Measurements from ENCODE around the gene SOAT1.

SOAT1 gene

DNA sequence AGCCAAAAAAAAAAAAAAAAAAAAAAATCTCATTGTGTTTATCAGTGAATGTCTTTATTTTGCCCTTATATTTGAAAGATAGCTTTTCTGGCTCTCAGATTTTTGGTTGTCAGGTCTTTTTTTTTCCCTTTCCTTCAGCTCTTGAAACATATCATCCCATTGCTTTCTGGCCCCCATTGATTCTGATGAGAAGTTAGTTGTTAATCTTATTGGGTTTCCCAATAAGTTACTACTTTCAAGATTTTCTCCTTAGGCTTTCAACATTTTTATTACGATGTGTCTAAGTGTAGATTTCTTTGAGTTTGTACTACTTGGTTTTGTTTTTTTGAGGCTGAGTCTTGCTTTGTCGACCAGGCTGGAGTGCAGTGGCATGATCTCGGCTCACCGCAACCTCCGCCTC is 14.7 kb upstream of the SOAT1 start:
- H3K27me3 ChIP-seq (ENCODE audit: control insufficient read depth, insufficient read depth, low read length) = no peaks in the 10 kb centered on the region
- no peak overlapping the region for H3K4me3 ChIP-seq (ENCODE audit: low read depth, low read length)
- H3K4me1 ChIP-seq (ENCODE audit: control insufficient read depth, insufficient read depth, low read length) = no peaks in the 10 kb centered on the region
- no peak overlapping the region for H3K27ac ChIP-seq (ENCODE audit: low read depth, low read length)
- 0 out of 2 replicates have a peak, but pooled peaks cover 4% of the 10 kb centered on the region for H3K9me3 ChIP-seq (ENCODE audit: control insufficient read depth, insufficient read depth, low read length)
- no peaks in the 10 kb centered on the region for H3K36me3 ChIP-seq (ENCODE audit: control insufficient read depth, insufficient read depth, low read length)
- H3K9ac ChIP-seq (ENCODE audit: low read depth, low read length) = no peak overlapping the region

DNA sequence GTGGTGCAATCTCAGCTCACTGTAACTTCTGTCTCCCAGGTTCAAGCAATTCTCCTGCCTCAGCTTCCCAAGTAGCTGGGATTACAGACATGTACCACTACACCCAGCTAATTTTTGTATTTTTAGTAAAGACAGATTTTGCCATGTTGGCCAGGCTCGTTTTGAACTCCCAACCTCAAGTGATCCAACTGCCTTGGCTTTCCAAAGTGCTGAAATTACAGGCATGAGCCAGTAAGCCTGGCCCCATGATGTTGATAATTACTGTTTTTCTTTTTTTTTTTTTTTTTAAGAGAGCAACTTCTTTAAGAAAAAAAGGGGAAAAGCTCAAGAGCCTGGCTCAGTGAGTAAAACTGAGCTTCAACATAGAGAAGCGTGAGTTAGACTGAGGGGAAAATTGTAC is 9.6 kb upstream of the SOAT1 start:
- Histone ChIP-seq H3K27ac (ENCODE audit: low read depth, low read length) (no peak overlapping the region), H3K4me1 (ENCODE audit: control insufficient read depth, insufficient read depth, low read length) (no peaks in the 10 kb centered on the region), H3K27me3 (ENCODE audit: control insufficient read depth, insufficient read depth, low read length) (no peaks in the 10 kb centered on the region), H3K4me3 (ENCODE audit: low read depth, low read length) (no peak overlapping the region), H3K9ac (ENCODE audit: low read depth, low read length) (no peak overlapping the region), H3K9me3 (ENCODE audit: control insufficient read depth, insufficient read depth, low read length) (no peaks in the 10 kb centered on the region), H3K36me3 (ENCODE audit: control insufficient read depth, insufficient read depth, low read length) (no peaks in the 10 kb centered on the region)

DNA sequence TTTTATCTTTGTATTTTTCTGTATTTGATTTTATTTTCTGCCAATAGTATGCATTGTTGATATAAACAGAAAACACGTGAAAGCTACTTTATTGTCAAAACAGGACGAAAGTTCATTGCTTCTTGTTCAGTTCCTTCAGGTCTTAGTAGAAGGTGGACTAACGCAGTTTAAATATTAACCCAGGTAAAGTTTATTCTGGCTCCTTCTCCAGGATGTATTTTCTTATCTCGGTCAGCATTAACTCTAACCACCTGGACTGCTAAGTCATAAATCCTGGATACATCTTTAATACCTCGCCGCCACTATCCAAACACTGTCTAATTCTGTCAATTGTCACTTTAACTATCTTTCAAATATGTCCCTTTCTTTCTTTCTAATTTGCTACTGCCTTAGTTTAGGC is 5.7 kb upstream of the SOAT1 start:
- peaks cover 17% of the 10 kb centered on the region for H3K27me3 ChIP-seq (ENCODE audit: control insufficient read depth, insufficient read depth, low read length)
- no peak overlapping the region for H3K27ac ChIP-seq (ENCODE audit: low read depth, low read length)
- H3K4me3 ChIP-seq (ENCODE audit: low read depth, low read length) = no peak overlapping the region
- H3K36me3 ChIP-seq (ENCODE audit: control insufficient read depth, insufficient read depth, low read length) = no peaks in the 10 kb centered on the region
- no peak overlapping the region for H3K9ac ChIP-seq (ENCODE audit: low read depth, low read length)
- H3K4me1 ChIP-seq (ENCODE audit: control insufficient read depth, insufficient read depth, low read length) = no peaks in the 10 kb centered on the region
- H3K9me3 ChIP-seq (ENCODE audit: control insufficient read depth, insufficient read depth, low read length) = no peaks in the 10 kb centered on the region

DNA sequence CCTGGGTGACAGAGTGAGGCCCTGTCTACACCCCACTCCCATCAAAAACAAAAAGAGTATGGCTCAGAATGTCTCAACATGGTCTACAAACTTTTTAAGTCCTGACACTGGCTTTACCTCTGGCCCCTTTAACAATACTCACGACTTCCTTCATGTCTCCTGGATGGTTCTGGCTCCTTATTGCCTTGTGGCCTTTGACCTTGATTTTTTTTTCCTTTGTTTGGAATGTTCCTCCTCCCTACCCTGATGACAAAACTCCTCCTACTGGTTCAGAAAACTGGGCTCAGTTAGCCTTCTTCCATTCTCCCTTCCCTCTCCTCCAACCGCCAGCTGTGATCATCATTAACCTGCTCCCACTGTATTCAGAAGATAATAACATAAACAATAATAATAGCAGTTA is 4.6 kb upstream of the SOAT1 start:
- Histone ChIP-seq H3K27me3 (ENCODE audit: control insufficient read depth, insufficient read depth, low read length) (peaks cover 23% of the 10 kb centered on the region), H3K9me3 (ENCODE audit: control insufficient read depth, insufficient read depth, low read length) (no peaks in the 10 kb centered on the region), H3K4me1 (ENCODE audit: control insufficient read depth, insufficient read depth, low read length) (no peaks in the 10 kb centered on the region), H3K9ac (ENCODE audit: low read depth, low read length) (no peak overlapping the region), H3K36me3 (ENCODE audit: control insufficient read depth, insufficient read depth, low read length) (no peaks in the 10 kb centered on the region), H3K27ac (ENCODE audit: low read depth, low read length) (no peak overlapping the region), H3K4me3 (ENCODE audit: low read depth, low read length) (no peak overlapping the region)

DNA sequence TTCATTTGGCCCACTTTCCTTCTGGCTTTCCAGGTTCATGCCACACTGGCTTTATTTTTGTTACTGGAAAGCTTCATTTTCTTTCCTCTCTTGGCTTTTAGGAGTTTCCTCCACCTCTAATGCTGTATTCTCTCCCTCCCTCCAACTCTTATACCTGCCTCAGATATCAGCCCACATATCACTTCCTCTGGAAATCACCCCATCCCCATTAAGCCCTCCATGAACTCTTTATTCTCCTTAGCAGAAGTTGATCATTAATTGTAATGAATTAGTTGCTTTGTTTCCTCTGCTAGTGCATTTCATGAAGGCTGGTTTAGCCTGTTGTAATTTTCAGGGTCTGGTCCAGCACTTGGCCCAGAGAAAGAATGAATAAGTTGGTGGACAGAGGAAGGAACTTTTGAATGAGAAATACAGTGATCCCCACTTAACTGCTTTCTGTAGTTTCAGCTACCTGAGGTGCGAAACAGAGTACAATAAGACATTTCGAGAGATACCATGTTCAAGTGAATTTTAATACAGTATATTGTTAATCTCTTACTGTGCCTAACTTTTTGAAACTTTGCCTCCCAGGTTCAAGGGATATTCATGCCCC is 1.7 kb downstream of the SOAT1 start:
- no peak overlapping the region for H3K4me3 ChIP-seq (ENCODE audit: low read depth, low read length)
- H3K27ac ChIP-seq (ENCODE audit: low read depth, low read length) = no peak overlapping the region
- H3K27me3 ChIP-seq (ENCODE audit: control insufficient read depth, insufficient read depth, low read length) = peaks cover 81% of the 10 kb centered on the region
- H3K36me3 ChIP-seq (ENCODE audit: control insufficient read depth, insufficient read depth, low read length) = no peaks in the 10 kb centered on the region
- no peak overlapping the region for H3K9ac ChIP-seq (ENCODE audit: low read depth, low read length)
- peaks cover 10% of the 10 kb centered on the region for H3K4me1 ChIP-seq (ENCODE audit: control insufficient read depth, insufficient read depth, low read length)
- H3K9me3 ChIP-seq (ENCODE audit: control insufficient read depth, insufficient read depth, low read length) = no peaks in the 10 kb centered on the region

DNA sequence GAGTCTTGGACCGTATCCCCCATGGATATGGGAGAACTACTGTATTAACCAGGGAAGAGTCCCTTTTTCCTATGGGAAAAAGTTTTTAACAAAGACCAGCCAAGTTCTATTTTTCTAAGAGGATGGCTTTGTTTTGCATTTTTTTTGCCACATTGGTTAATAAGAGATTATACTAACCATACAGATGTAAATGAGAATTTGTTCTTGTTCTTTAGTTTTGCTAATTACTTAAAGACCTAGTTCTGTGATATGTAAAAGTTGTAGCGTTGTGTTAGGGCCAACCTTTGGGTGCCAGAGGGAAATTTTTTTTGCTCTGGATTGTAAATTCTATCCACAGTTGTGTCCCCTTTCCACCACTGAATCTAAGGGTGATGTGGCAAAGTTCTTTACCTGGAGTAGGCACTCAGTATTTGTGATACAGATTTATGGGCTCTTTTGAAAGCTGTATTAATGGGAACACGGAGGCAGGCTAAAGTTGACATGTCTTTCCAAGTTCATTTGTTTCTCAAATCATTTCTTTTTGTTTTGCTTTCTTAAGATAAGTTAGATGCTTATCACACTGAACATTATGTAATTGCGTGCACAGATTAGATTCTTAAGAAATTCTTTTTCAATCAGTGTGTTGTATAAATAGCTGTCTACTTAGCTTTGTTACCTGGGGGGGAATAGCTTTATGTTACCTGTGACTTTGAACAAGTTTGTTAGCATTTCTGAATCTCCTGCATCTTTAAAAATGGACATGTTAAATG is 2.9 kb downstream of the SOAT1 start:
- Histone ChIP-seq H3K27ac (ENCODE audit: low read depth, low read length) (peak overlapping the region; percentile 79), H3K36me3 (ENCODE audit: control insufficient read depth, insufficient read depth, low read length) (no peaks in the 10 kb centered on the region), H3K9me3 (ENCODE audit: control insufficient read depth, insufficient read depth, low read length) (no peaks in the 10 kb centered on the region), H3K4me3 (ENCODE audit: low read depth, low read length) (no peak overlapping the region), H3K4me1 (ENCODE audit: control insufficient read depth, insufficient read depth, low read length) (peaks cover 10% of the 10 kb centered on the region), H3K27me3 (ENCODE audit: control insufficient read depth, insufficient read depth, low read length) (peaks cover 81% of the 10 kb centered on the region), H3K9ac (ENCODE audit: low read depth, low read length) (no peak overlapping the region)

DNA sequence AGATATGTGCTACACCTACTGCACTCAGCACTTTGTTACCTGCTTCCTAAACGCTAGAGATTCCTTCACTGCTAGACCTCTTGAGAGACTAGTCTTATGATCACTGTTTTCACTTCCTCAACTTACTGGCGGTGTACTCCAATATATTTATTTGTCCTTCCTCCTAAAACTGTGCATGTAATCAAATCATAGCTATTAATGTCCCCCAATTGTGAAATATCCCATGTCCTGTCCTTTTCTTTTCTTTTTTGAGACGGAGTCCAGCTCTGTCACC is 3.4 kb downstream of the SOAT1 start:
- H3K27me3 ChIP-seq (ENCODE audit: control insufficient read depth, insufficient read depth, low read length) = peaks cover 76% of the 10 kb centered on the region
- H3K4me3 ChIP-seq (ENCODE audit: low read depth, low read length) = no peak overlapping the region
- H3K9me3 ChIP-seq (ENCODE audit: control insufficient read depth, insufficient read depth, low read length) = no peaks in the 10 kb centered on the region
- H3K9ac ChIP-seq (ENCODE audit: low read depth, low read length) = no peak overlapping the region
- H3K36me3 ChIP-seq (ENCODE audit: control insufficient read depth, insufficient read depth, low read length) = no peaks in the 10 kb centered on the region
- peaks cover 10% of the 10 kb centered on the region for H3K4me1 ChIP-seq (ENCODE audit: control insufficient read depth, insufficient read depth, low read length)
- no peak overlapping the region for H3K27ac ChIP-seq (ENCODE audit: low read depth, low read length)

DNA sequence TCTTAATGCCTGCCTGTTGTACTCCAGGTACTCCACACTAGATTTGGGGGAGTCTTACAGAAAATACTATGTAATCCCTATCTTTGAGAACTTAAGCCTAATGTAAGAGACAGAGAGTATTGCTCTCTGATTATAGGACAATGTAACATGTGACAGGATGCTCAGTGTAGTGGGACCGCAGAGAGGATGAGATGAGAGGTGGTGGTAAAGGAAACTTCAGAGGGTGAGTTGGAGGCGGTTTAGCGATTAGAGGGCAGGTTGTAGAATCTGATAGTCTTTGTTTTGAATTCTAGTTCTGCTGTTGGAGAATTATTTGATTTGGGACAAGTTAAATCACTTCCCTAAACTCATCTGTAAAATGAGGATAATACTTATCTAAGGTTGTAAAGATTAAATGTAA is 5.4 kb downstream of the SOAT1 start:
- H3K4me1 ChIP-seq (ENCODE audit: control insufficient read depth, insufficient read depth, low read length) = peaks cover 10% of the 10 kb centered on the region
- H3K27me3 ChIP-seq (ENCODE audit: control insufficient read depth, insufficient read depth, low read length) = peaks cover 61% of the 10 kb centered on the region
- H3K9me3 ChIP-seq (ENCODE audit: control insufficient read depth, insufficient read depth, low read length) = no peaks in the 10 kb centered on the region
- no peak overlapping the region for H3K27ac ChIP-seq (ENCODE audit: low read depth, low read length)
- H3K36me3 ChIP-seq (ENCODE audit: control insufficient read depth, insufficient read depth, low read length) = no peaks in the 10 kb centered on the region
- no peak overlapping the region for H3K9ac ChIP-seq (ENCODE audit: low read depth, low read length)
- no peak overlapping the region for H3K4me3 ChIP-seq (ENCODE audit: low read depth, low read length)

DNA sequence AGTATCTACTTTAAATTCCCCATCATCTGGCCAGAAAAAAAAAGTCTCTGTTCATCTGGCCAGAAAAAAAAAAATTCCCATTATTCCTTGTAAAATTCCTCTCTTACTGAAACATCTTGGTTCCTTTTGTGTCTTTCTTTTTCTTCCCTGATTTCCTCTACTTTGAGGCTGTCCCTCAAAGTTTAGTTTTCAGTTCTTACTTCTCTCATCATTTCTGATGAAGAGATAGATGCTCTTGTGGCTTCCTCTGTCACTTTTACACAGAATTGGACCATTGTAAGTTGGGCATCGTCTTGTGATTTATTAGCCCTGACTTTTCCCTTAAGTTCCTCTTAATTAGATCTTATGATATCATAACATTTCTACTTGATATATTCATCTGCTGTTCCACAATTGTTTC is 6.5 kb downstream of the SOAT1 start:
- Histone ChIP-seq H3K4me1 (ENCODE audit: control insufficient read depth, insufficient read depth, low read length) (peaks cover 6% of the 10 kb centered on the region), H3K36me3 (ENCODE audit: control insufficient read depth, insufficient read depth, low read length) (no peaks in the 10 kb centered on the region), H3K4me3 (ENCODE audit: low read depth, low read length) (no peak overlapping the region), H3K27me3 (ENCODE audit: control insufficient read depth, insufficient read depth, low read length) (peaks cover 50% of the 10 kb centered on the region), H3K9me3 (ENCODE audit: control insufficient read depth, insufficient read depth, low read length) (no peaks in the 10 kb centered on the region), H3K9ac (ENCODE audit: low read depth, low read length) (no peak overlapping the region), H3K27ac (ENCODE audit: low read depth, low read length) (no peak overlapping the region)

DNA sequence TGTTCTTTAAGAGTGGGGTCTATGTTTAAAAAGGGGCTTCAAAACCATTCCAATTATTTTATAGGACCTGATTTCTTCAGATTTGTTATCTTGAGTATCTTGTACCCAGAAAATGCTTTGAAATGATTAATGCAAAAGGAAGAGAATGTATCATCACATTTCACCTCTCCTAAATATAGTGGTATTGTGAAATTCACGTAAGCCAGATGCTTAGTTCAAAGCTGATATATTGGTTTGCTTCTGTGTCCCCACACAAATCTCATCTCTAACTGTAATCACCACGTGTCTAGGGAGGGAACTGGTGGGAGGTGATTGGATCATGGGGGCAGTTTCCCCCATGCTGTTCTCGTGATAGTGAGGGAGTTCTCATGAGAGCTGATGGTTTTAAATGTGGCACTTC is 8.5 kb downstream of the SOAT1 start:
- Histone ChIP-seq H3K9ac (ENCODE audit: low read depth, low read length) (no peak overlapping the region), H3K36me3 (ENCODE audit: control insufficient read depth, insufficient read depth, low read length) (no peaks in the 10 kb centered on the region), H3K27me3 (ENCODE audit: control insufficient read depth, insufficient read depth, low read length) (peaks cover 30% of the 10 kb centered on the region), H3K27ac (ENCODE audit: low read depth, low read length) (no peak overlapping the region), H3K4me1 (ENCODE audit: control insufficient read depth, insufficient read depth, low read length) (no peaks in the 10 kb centered on the region), H3K4me3 (ENCODE audit: low read depth, low read length) (no peak overlapping the region), H3K9me3 (ENCODE audit: control insufficient read depth, insufficient read depth, low read length) (no peaks in the 10 kb centered on the region)

DNA sequence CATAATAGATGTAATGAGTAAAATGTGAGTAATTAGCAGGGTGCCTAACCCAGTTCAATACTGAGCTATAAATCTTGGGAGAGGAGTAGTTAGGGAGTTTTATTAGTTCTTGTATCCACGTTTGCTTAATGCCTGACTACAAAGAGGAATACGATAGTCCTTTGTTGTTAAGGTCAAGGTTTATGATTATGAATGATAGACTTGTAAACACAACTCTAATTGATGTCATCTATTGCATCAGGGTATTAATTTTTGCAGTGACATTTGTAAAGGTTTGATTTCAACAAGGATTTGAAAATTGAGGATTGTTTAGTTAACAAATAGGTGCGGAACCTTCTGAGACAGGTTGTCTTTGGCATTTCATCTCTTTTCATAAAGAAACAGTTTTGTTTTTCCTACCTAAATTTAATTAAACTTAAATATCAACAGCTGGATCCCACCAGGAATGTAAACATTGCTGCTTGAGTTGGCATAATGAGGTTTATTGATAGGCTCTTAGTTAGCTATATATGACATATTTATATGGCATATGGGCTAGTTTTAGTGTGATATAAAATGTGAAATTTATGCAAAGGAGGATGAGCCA is 9.7 kb downstream of the SOAT1 start:
- Histone ChIP-seq H3K36me3 (ENCODE audit: control insufficient read depth, insufficient read depth, low read length) (no peaks in the 10 kb centered on the region), H3K9ac (ENCODE audit: low read depth, low read length) (no peak overlapping the region), H3K27me3 (ENCODE audit: control insufficient read depth, insufficient read depth, low read length) (peaks cover 18% of the 10 kb centered on the region), H3K4me1 (ENCODE audit: control insufficient read depth, insufficient read depth, low read length) (no peaks in the 10 kb centered on the region), H3K9me3 (ENCODE audit: control insufficient read depth, insufficient read depth, low read length) (no peaks in the 10 kb centered on the region), H3K4me3 (ENCODE audit: low read depth, low read length) (no peak overlapping the region), H3K27ac (ENCODE audit: low read depth, low read length) (no peak overlapping the region)

Data from HUES48 (cell line).